Dendritic cell treated with granulocyte-macrophage colony-stimulating factor and Interleukin-4, amounts not matched to agents 40 ng/mL and 50 ng/mL, for 4 days (primary cell): Measurements from ENCODE around the gene OLFML1.
A peak's percentile ranks its signal among the peaks of the same experiment; 100 is the strongest.

Experiments used
- H3K27ac Mint-ChIP-seq: one replicate; pipeline ENCODE4 v1.8.0; 2022; ENCODE audit warnings: mild to moderate bottlenecking, mixed read lengths
- H3K27me3 Mint-ChIP-seq: one replicate; pipeline ENCODE4 v1.8.0; 2022; ENCODE audit warnings: mild to moderate bottlenecking, mixed read lengths
- H3K36me3 Mint-ChIP-seq: one replicate; pipeline ENCODE4 v1.8.0; 2022; ENCODE audit warnings: low read depth, mixed read lengths
- H3K4me1 Mint-ChIP-seq: one replicate; pipeline ENCODE4 v1.8.0; 2022; ENCODE audit warnings: low read depth, mixed read lengths
- H3K4me3 Mint-ChIP-seq: one replicate; pipeline ENCODE4 v1.8.0; 2022; ENCODE audit warnings: mild to moderate bottlenecking, moderate library complexity, mixed read lengths
- H3K9me3 Mint-ChIP-seq: one replicate; pipeline ENCODE4 v1.8.0; 2022; ENCODE audit warnings: mixed read lengths
- intact Hi-C: fragments of 100-400 bp; cut with micrococcal nuclease; formaldehyde crosslinking; loops from one replicate; pipeline ENCODE4 v1.15.0; 2022

The OLFML1 gene

GRCh38 chr11:7538466-7539454, 53.5 kb downstream of the OLFML1 start:
- H3K9me3 Mint-ChIP-seq: no peaks in the 10 kb centered on the region
- H3K4me1 Mint-ChIP-seq: peaks cover 83% of the 10 kb centered on the region
- intact Hi-C loops: no loop called here
- peak overlapping the region; percentile 13 for H3K27ac Mint-ChIP-seq
- H3K4me3 Mint-ChIP-seq: no peak overlapping the region
- H3K36me3 Mint-ChIP-seq: peaks cover 96% of the 10 kb centered on the region
- H3K27me3 Mint-ChIP-seq: peaks cover 1% of the 10 kb centered on the region

DNA sequence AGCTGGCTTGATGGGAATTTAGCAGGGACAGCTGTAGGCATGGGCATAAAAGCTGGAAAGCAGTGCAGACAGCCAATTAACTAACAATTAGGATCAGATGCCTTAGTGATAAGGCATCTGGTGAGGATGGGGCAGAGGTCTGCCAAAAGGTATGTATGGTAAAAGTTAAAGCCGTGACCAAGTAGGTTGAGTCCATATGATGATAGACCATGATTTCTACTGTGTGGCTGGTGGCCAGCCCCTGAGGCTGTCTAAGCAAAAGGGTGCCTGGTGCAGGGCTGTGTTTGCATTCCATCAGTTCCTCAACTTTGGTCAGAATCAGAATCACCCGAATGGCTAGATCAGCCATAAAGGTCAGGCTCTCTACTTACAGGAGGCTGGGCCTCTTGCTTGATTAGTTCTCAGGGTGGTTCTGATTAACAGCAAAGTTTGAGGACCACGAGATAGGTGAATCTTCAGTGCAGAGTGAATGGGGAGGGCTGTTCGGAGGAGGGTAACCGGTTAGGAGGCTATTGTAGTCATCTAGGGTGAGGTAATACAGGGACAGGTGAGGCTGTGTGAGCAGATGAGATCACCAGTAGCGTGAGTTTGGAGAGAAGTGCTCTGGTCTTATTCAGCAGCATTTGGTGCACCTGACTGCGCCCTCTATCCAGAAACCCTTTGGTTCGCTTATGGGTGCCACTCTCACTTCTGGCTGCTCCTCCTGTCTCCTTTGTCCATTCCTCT, 55.7 kb downstream of the OLFML1 start:
- Mint-ChIP-seq H3K4me1 (peaks cover 74% of the 10 kb centered on the region), H3K36me3 (peaks cover 89% of the 10 kb centered on the region), H3K27me3 (peaks cover 1% of the 10 kb centered on the region), H3K4me3 (no peak overlapping the region), H3K9me3 (no peaks in the 10 kb centered on the region), H3K27ac (no peak overlapping the region)
- intact Hi-C loops: no loop called here

DNA sequence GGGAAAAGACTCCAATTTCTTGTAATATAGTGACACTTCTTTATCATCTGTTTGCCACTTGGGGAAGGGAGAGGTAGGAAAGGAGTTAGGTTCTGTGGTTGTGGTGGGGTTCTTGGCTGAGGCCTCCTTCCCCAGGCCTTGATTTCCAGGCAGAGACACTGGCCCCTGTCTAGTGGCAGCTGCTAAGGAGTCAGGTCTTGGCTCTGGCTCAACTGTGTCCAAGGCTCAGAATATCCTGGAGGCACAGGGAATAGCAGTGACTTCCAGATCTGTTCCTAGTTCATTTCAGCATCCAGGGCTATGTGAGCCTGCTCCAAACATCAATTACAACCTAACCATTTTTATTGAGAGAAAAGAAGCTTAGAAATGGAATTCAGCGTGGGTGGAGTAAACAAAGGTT, 58.0 kb downstream of the OLFML1 start:
- Mint-ChIP-seq H3K27ac (no peak overlapping the region), H3K27me3 (peaks cover 1% of the 10 kb centered on the region), H3K36me3 (peaks cover 89% of the 10 kb centered on the region), H3K4me3 (no peak overlapping the region), H3K4me1 (peaks cover 77% of the 10 kb centered on the region), H3K9me3 (no peaks in the 10 kb centered on the region)
- intact Hi-C loops: no loop called here

GRCh38 chr11:7544021-7544420, 58.7 kb downstream of the OLFML1 start:
- H3K4me3 Mint-ChIP-seq: no peak overlapping the region
- intact Hi-C loops: no loop called here
- no peak overlapping the region for H3K27ac Mint-ChIP-seq
- H3K9me3 Mint-ChIP-seq: no peaks in the 10 kb centered on the region
- peaks cover 1% of the 10 kb centered on the region for H3K27me3 Mint-ChIP-seq
- H3K36me3 Mint-ChIP-seq: peaks cover 89% of the 10 kb centered on the region
- H3K4me1 Mint-ChIP-seq: peaks cover 79% of the 10 kb centered on the region

DNA sequence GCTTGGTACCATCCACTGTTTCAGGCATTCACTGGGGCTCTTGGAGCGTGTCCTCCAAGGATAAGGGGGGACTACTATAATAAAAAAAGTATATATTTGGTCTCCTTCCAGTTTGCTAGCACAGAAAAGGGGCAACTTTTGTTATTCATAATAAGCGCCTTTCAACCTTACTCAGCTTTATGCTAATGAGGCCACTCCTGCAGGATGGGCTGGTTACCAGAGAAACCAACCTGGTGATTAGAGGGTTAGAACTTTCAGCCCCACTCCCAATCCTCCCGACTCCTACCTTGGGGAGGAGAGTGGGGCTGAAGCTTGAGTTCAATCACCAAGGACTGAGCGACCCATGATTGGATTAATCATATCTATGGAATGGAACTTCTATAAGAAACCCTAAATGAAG, 60.3 kb downstream of the OLFML1 start:
- H3K36me3 Mint-ChIP-seq: peaks cover 89% of the 10 kb centered on the region
- no peak overlapping the region for H3K27ac Mint-ChIP-seq
- intact Hi-C loops: no loop called here
- H3K27me3 Mint-ChIP-seq: no peaks in the 10 kb centered on the region
- no peak overlapping the region for H3K4me3 Mint-ChIP-seq
- no peaks in the 10 kb centered on the region for H3K9me3 Mint-ChIP-seq
- H3K4me1 Mint-ChIP-seq: peaks cover 72% of the 10 kb centered on the region

GRCh38 chr11:7546324-7546791, 61.1 kb downstream of the OLFML1 start:
- Mint-ChIP-seq H3K4me1 (peaks cover 72% of the 10 kb centered on the region), H3K4me3 (no peak overlapping the region), H3K36me3 (peaks cover 89% of the 10 kb centered on the region), H3K27me3 (no peaks in the 10 kb centered on the region), H3K9me3 (no peaks in the 10 kb centered on the region), H3K27ac (no peak overlapping the region)
- intact Hi-C loops: no loop called here

- Mint-ChIP-seq H3K4me1 (peaks cover 70% of the 10 kb centered on the region), H3K27ac (no peak overlapping the region), H3K27me3 (no peaks in the 10 kb centered on the region), H3K36me3 (peaks cover 92% of the 10 kb centered on the region), H3K9me3 (no peaks in the 10 kb centered on the region), H3K4me3 (no peak overlapping the region)
- intact Hi-C loops: no loop called here
Measured at GRCh38 chr11:7547687-7548086, 62.4 kb downstream of the OLFML1 start.

DNA sequence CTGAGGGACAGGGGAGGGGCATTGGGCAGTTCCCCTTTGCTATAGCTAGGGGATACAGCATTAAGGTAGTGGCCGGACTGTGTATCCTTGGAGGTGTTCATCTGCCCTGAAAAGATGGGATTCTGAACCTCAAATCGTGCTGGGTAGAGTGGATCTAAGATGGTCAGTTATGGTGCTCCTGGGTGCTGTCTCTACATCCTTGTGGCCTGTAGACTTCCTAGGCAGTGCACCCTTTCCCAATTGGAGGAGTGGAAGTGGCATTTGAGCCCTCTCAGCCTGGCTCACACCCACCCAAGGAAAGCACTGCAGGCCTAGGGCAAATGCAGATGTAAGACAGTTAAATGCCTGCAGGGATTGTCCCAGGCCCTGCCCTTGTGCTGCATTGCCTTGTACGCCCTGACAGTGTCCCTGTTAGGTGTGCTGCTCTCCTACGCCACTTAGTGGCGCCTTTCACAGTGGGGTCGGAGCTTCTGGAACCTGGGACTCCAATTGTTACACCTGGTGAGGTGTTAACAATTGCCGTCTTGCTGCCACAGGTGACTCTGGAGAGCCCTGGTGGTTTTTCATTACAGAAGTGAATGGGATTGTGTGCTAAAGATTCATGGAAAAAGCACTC, 63.5 kb downstream of the OLFML1 start:
- Mint-ChIP-seq H3K36me3 (peaks cover 89% of the 10 kb centered on the region), H3K27ac (no peak overlapping the region)
- intact Hi-C loops: no loop called here

DNA sequence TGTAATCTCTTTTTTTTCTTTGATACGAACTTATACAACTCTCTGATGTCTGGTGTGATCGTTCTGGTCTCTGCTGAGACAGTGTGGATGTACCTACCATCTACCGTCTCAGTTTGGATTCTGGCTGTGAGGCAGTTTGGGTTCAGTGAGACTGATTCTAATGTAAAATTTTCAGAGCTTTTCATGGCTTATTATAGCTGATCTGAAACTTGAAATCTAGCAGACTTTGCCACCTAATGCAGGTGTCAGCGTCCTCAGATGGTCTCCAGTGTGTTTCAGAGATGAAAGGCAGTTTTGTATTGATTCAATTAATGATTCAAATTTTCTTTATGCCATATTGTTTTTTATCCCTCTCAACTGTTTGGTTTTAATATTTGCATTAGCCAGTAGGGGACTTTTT, 64.4 kb downstream of the OLFML1 start:
- Mint-ChIP-seq H3K4me1 (peaks cover 66% of the 10 kb centered on the region), H3K36me3 (peaks cover 89% of the 10 kb centered on the region), H3K4me3 (no peak overlapping the region), H3K9me3 (no peaks in the 10 kb centered on the region), H3K27ac (no peak overlapping the region), H3K27me3 (no peaks in the 10 kb centered on the region)
- intact Hi-C loops: loop anchor here (5.0 kb wide), 1 partner anchor 37 kb away; the partner anchor contains the start of gene PPFIBP2

More for the DNA sequence above, 63.5 kb downstream of the OLFML1 start:
- Mint-ChIP-seq H3K27me3 (no peaks in the 10 kb centered on the region), H3K4me3 (no peak overlapping the region), H3K9me3 (no peaks in the 10 kb centered on the region), H3K4me1 (peaks cover 72% of the 10 kb centered on the region)

DNA sequence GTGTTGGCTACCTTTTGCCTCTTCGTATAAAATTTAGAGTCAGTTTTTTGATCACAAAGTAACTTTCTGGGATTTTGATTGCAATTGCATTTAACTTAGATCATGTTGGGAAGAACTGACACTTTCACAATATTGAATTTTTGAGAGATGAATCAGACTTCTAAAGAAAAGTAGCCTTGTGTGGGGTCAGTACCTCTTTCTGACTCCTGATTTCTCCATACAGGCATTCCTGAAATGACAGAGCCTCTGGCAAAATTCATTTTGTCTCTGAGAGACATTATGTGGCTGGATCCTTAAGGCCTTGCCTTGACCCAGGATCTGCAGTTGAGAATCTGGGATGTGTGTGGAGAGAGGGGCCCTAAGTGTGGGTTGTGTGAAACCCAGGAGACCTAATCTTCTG, 66.3 kb downstream of the OLFML1 start:
- no peak overlapping the region for H3K4me3 Mint-ChIP-seq
- H3K27ac Mint-ChIP-seq: no peak overlapping the region
- intact Hi-C loops: loop anchor here (5.0 kb wide), 1 partner anchor 39 kb away; the partner anchor contains the start of gene PPFIBP2
- no peaks in the 10 kb centered on the region for H3K9me3 Mint-ChIP-seq
- no peaks in the 10 kb centered on the region for H3K27me3 Mint-ChIP-seq
- H3K4me1 Mint-ChIP-seq: peaks cover 62% of the 10 kb centered on the region
- H3K36me3 Mint-ChIP-seq: peaks cover 92% of the 10 kb centered on the region

- H3K36me3 Mint-ChIP-seq: peaks cover 92% of the 10 kb centered on the region
- intact Hi-C loops: loop anchor here (5.0 kb wide), 1 partner anchor 40 kb away; the partner anchor contains the start of gene PPFIBP2
Measured at GRCh38 chr11:7552666-7553065, 67.4 kb downstream of the OLFML1 start.

GRCh38 chr11:7555052-7555699, 69.9 kb downstream of the OLFML1 start:
- intact Hi-C loops: no loop called here
- Mint-ChIP-seq H3K27me3 (no peaks in the 10 kb centered on the region), H3K36me3 (peaks cover 67% of the 10 kb centered on the region), H3K9me3 (no peaks in the 10 kb centered on the region), H3K27ac (no peak overlapping the region), H3K4me1 (peaks cover 45% of the 10 kb centered on the region), H3K4me3 (no peak overlapping the region)

More at GRCh38 chr11:7552666-7553065, 67.4 kb downstream of the OLFML1 start:
- Mint-ChIP-seq H3K4me3 (no peak overlapping the region), H3K4me1 (peaks cover 57% of the 10 kb centered on the region), H3K9me3 (no peaks in the 10 kb centered on the region), H3K27ac (no peak overlapping the region), H3K27me3 (no peaks in the 10 kb centered on the region)

GRCh38 chr11:7558046-7558445, 72.7 kb downstream of the OLFML1 start:
- intact Hi-C loops: no loop called here
- Mint-ChIP-seq H3K4me3 (no peak overlapping the region), H3K36me3 (peaks cover 54% of the 10 kb centered on the region), H3K27ac (no peak overlapping the region), H3K9me3 (no peaks in the 10 kb centered on the region), H3K27me3 (no peaks in the 10 kb centered on the region), H3K4me1 (peaks cover 24% of the 10 kb centered on the region)
